T-helper 2 cell (primary cell): ENCODE results near the gene HAUS6.
"Not testable (repeated sequence)": the region's sequence is repeated elsewhere in the genome, so short reads cannot be mapped to it uniquely, and the experiment has no call there.

Experiments
- DNase-seq, 5 experiments: peaks; one replicate each; pipeline versions ENCODE4 v3.0.0 to v3.0.0-alpha.2; 2012 to 2022
- total RNA-seq, 2 donors: gene quantifications; one replicate each; lab custom pipeline; 2026; lab: John Stamatoyannopoulos, UW

HAUS6 gene, protein sequence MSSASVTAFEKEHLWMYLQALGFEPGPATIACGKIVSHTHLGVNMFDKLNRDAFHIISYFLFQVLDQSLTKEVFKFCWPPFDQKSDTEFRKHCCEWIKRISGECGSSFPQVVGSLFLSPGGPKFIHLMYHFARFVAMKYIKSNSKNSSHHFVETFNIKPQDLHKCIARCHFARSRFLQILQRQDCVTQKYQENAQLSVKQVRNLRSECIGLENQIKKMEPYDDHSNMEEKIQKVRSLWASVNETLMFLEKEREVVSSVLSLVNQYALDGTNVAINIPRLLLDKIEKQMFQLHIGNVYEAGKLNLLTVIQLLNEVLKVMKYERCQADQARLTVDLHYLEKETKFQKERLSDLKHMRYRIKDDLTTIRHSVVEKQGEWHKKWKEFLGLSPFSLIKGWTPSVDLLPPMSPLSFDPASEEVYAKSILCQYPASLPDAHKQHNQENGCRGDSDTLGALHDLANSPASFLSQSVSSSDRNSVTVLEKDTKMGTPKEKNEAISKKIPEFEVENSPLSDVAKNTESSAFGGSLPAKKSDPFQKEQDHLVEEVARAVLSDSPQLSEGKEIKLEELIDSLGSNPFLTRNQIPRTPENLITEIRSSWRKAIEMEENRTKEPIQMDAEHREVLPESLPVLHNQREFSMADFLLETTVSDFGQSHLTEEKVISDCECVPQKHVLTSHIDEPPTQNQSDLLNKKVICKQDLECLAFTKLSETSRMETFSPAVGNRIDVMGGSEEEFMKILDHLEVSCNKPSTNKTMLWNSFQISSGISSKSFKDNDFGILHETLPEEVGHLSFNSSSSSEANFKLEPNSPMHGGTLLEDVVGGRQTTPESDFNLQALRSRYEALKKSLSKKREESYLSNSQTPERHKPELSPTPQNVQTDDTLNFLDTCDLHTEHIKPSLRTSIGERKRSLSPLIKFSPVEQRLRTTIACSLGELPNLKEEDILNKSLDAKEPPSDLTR
- total RNA-seq = 28.2 to 34.9 reads per million in 2 donors

DNA sequence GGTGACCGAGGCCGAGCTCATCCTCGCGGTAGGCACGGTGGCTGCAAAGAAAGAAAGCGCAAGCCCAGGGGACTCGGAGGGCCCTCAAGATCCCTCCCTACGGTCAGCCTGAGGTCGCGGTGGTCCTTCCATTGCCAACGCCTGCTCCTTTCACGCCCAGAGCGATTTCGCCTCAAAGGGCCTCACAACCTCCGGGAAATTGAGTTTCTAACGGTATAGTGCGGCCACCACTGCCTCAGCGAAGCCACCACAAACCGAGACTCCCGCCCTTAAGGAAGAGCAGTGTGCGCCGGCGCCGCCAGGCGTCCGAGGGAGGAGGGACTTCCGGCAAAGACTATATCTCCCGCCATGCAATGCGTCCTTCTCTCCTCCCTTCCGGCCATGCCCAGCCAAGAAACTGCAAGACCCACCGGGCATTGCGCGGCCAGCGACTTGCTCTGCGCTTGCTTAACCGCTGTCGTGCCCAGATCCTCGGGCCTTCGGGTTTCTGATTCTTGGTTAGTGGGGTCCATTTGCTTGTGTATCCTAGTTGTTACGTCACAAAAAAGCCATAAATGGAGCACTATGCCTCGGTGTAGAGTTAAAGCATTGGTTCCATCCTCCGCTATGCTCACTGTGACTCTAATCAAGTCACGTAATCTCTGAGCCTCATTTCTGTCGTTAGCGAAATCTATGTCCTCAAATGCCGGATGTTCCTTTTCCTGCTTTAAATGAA lies at the start of gene HAUS6:
Gene HAUS6 (minus strand): TSS at position 274 of the 715 bp plus-strand sequence. CDS start 253 bp downstream, at position 21.
- peak; percentile 78 to 99 (median 90) for DNase-seq

DNA sequence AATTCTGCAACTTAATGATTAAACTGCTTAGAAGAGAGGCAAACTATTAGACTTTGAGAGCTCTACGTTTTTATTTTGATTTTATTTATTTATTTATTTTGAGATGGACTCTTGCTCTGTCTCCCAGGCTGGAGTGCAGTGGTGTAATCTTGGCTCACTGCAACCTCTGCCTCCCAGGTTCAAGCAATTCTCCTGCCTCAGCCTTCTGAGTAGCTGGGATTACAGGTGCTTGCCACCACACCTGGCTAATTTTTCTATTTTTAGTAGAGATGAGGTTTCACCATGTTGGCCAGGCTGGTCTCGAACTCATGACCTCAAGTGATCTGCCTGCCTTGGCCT lies 49.4 kb upstream of the HAUS6 start:
- DNase-seq = not testable (repeated sequence)

DNA sequence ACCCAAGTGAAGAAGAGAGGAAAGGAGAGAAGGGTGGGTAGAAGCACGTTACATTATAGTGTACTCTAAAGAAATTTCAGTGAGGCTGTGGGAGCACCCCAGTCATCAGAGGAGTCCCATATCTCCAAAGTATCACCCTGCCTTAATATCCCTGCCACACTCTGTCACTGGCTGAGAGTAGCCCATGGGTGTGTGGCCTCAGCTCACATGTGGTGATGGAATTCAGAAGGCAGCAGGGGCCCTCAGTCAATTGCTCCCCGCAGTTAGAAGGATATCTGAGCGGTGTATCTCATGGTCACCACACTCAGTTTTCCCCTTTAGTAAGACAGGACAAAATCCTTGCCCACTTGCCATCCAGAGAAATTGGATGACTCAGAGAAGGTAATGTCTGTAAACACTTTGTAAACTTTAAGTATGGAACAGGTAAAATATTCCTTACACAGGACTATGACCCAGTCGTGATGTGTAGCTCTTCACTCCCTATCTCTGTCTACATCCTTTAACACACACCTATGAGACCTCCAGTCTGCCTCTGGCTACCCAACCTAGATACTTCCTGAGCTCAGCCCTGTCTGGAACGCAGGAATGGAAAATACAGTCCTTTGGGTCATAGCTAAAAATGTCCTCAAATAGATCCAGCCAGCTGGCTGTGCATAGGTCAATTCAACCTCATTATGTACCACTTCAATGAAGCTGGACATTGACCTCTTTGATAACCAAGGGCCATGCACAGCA lies 48.9 kb upstream of the HAUS6 start:
- no peak for DNase-seq

DNA sequence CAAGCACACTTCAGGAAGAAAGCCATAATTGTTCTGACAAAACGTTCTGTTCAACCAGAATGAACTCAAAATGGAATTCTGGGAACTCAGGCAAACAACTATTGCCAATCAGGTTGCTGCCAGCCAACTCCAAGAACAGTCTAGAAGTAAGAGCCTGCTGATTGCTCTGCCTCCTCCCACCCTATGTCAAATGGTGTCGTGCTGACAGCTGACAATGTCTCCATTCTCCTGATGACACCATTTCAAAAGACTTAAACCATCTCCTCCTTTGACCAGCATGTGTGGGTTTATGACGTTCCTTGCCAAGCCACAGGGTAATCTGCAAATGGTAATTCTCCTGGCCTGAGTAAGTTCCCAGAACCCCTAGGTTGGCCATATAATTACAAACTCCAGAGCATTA lies 46.5 kb upstream of the HAUS6 start:
- no peak for DNase-seq

DNA sequence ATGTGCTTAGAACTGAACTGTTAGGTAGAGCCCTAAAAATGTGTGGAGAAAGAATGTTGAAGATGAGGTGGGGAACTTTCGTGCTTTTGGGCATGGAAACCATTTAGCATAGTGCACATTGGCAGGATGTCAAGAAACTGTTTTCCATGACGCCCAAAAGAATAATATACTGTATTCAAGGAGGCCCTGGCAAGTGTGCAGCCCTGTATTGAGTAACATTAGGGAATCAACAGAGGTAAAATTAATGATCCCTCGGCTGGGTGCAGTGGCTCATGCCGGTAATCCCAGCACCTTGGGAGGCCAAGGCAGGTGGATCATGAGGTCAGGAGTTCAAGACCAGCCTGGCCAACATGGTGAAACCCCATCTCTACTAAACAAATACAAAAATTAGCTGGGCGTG lies 45.5 kb upstream of the HAUS6 start:
- no peak for DNase-seq

DNA sequence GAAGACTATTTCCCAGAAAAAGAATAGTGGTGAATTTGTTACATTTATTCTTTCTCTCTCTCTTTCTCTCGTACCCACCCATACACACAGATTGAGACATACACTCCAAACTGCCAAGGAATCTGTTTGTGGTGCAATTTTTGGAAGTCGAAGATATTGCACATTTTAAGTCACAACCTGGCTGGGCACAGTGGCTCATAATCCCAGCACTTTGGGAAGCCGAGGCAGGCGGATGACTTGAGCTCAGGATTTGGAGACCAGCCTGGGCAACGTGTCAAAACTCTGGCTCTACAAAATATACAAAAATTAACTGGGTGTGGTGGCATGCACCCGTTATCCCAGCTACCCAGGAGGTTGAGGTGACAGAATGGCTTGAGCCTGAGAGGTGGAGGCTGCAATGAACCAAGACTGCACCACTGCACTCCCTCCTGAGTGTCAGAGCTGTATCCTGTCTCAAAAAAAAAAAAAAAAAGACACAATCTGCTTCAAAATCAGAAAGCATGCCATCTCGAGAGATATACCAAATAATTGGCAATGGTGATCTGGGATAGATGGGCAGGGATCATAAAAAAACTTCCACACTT lies 43.8 kb upstream of the HAUS6 start:
- DNase-seq = peak in 1 of 5 experiments; percentile 50

DNA sequence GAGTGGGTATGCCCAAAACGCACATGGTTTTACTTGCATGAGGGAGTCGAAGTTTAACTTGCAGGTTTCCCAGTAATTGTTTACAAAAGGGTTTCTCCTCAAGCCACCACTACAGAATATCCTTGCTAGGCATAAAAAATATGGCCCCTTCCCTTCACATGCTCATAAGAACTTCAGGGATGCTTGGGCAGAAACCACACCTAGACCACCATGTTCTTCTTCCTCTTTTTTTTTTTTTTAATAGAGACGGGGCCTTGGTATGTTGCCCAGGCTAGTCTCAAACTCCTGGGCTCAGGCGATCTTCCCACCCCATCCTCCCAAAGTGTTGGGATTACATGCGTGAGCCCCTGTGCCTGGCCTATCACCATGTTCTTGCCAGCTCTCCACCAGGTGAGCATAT lies 43.2 kb upstream of the HAUS6 start:
- DNase-seq = no peak

DNA sequence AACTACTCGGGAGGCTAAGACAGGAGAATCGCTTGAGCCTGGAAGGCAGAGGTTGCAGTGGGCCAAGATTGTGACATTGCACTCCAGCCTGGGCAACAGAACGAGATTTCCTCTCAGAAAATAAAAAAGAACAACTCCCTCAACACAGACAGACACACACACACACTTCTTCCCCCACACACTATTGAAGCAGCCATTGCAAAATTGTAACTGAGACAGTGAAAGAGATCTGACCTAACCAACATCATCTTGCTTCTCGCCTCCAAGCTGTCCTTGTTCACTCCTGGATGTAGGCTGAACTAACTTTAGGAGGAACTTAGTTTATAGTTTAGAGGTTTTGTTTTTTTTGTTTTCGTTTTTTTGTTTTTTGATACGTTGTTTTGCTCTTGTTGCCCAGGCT lies 37.6 kb upstream of the HAUS6 start:
- no peak for DNase-seq

DNA sequence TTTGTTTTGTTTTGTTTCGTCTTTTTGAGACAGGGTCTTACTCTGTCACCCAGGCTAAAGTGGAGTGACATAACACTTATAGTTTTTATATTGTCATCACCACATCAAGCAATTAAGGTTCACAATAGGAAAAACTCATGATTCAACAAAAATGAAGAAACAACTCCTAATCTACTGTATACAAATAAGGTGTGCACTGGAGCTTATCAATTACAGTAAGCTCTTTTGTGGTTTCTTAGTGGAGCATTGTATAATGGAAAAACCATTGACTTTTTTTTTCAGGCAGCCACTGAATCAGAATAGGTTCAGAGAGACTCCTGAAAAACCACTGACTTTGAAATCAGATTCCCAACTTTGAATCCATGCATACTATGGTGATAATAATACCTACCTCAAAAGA lies 35.4 kb upstream of the HAUS6 start:
- DNase-seq = no peak

DNA sequence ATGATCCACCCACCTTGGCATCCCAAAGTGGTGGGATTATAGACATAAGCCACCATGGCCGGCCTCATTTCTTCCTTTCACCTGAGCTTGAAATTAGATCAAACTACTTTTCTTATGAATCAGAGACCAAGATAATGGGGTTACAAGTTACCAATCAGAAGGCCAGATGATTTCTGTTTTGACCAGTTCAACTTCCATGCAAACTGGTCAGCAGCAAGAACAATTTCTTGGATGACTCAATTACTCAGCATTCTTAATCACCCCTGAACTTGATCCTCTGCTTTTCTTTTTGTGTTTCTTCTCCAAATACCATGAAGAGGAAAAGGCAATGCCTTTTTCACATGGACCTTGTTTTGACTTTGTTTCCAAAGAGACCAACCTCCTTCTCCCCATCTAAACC lies 34.6 kb upstream of the HAUS6 start:
- DNase-seq = no peak

DNA sequence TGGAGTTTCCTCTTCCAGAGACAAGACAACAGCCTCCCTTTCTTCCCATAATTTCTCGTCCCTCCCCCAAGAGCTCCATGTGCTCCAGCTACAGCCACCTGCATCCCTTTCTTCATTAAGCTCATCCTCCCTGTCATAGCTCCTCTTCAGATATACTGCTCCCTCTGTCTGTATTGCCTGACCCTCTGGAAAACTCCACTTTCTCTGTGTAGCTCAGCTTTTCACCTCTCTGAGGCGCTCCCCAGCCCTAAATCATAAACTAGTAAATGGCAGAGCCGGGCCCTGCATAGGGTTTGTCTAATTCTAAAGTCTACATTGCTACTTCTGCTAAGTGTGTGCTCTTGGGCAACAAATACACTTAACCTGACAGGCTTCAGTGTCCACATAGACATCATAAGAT lies 33.4 kb upstream of the HAUS6 start:
- no peak for DNase-seq

DNA sequence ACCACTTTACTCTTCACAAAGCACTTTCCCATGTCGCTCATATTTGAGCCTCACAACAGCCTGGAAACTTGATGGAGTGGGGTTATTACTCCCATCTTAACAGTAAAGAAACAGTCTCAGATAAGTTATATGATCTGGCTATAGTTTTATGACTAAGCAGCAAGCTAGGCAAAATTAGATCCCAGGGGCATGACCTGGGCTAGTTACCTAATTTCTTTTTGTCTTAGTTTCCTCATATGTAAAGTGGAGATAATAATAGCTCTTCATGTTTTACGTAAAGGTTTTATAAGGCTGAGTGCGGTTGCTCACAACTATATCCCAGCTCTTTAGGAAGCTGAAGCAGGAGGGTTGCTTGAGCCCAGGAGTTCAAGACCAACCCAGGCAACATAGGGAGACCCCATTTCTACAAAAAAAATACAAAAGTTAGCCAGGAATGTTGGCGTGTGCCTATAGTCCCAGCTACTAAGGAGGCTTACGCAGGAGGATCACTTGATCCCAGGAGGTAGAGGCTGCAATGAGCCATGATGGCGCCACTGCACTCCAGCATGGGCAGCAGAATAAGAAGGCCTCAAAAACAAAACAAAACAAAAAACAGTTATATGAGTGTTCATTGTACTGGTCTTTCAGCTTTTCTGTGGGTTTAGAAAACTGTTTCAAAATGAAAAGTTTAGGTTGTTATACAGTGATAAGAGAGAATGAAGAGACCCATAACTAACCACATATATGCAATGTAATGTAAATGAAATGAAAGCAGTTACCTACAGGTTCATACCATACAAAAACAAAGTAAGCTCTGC lies 31.0 kb upstream of the HAUS6 start:
- peak in 1 of 5 experiments; percentile 87 for DNase-seq

DNA sequence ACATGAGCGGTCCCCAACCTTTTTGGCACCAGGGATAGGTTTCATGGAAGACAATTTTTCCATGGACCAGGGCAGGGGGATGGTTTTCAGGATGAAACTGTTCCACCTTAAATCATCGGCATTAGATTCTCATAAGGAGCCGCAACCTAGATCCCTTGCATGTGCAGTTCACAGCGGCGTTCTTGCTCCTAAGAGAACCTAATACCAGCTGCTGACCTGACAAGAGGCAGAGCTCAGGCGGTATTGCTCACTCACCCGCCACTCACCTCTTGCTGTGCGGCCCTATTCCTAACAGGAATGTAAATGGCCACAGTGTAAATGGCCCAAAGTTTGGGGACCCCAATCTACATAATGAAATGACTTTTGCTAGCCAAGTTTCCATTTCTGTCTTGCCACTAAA lies 27.7 kb upstream of the HAUS6 start:
- DNase-seq = no peak

DNA sequence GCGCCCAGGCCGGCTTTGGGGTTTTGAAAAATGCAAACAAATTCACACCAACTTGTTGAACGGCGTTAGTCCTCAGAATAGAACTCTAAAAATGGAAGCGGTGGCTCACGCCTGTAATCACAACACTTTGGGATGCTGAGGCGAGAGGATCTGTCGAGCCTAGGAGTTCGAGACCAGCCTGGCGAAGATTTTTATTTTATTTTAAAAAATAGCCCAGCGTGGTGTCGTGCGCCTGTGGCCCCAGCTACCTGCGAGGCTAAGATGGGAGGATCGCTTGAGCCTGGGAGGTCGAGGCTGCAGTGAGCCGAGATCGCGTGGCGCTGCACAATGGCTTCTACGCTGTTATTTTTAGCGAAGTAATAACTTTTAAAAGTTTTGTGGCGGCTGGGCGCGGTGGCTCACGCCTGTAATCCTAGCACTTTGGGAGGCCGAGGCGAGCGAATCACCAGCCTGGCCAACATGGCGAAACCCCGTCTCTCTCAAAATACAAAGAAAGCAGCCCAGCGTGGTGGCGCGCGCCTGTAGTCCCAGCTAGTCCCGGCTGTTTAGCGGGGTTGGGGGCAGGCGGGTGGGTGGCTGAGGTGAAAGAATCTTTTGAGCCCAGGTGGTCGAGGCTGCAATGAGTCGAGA lies 25.3 kb upstream of the HAUS6 start:
- DNase-seq = peak in 3 of 5 experiments; percentile 15 to 56 (median 18)

DNA sequence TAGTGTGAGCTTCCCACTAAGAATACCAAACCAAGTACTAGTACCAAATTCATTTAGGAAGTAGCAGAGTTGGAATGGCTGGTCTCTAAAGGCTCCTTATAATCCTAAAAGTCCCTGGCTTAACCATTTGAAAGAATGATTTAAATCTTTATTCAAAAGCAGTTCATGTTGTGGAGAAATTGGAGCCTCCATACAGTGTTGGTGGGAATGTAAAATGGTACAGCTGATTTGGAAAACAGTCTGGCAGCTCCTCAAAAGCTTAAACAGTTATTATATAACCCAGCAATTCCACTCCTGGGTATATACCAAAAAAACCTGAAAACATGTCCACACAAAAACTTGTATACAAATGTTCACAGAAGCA lies 21.7 kb upstream of the HAUS6 start:
- no peak for DNase-seq

DNA sequence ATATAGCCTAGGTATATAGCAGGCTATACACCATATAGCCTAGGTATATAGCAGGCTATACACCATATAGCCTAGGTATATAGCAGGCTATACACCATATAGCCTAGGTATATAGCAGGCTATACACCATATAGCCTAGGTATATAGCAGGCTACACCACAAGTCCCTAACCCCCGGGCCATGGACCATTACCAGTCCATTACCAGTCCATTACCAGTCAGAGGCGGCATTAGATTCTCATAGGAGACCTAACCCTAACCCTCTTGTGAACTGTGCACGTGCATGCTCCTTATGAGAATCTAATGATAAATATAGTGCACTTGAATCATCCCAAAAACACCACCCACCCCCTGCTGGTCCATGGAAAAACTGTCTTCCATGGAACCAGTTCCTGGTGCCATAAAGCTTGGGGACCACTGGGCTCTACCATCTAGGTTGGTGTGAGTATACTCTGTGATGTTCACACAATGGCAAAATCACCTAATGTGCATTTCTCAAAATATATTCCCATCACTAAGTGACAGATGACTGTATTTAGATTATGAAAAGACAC lies 19.9 kb upstream of the HAUS6 start:
- DNase-seq = no peak

DNA sequence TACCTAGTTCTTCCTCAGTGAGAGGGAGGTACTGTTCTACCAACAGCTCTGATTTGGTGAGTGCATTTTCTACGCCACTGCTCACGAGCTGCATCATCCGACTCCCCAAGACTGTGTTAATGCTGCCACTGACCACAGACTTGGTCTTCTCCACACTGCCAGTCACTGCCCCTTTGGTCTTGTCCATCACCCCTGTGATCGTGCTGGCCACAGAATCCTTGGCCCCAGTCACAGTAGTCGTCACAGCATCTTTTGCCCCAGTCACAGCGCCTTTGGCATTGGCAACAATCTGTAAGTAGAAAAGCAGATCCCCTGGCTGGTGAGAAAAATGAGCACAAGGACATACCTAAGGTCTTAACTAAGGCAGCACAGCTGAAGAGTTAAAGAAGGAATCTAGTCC lies 18.2 kb upstream of the HAUS6 start:
- DNase-seq = no peak

DNA sequence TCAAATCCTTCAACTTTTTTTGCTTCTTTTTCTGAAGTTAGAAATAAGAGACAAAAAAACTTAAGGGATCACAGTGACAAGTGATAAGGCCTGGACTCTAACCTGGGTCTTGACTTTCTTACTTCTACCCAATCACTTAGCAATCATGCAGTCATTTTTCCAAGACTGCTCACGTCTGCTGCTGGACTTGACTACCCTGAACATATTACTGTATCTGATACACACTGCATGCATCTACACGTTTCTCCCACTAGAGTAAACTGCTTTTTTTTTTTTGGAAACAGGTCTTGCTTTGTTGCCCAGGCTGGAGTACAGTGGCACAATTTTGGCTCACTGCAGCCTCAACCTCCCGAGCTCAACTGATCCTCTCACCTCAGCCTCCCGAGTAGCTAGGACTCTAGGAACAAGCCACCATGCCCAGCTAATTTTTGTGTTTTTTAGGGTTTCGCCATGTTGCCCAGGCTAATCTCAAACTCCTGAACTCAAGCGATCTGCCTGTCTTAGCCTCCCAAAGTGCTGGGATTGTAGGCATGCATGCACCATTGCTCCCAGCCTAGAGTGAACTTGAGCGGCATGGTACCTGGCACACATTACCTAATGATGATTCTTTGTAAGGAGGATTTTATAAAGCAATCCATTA lies 17.2 kb upstream of the HAUS6 start:
- DNase-seq = no peak

DNA sequence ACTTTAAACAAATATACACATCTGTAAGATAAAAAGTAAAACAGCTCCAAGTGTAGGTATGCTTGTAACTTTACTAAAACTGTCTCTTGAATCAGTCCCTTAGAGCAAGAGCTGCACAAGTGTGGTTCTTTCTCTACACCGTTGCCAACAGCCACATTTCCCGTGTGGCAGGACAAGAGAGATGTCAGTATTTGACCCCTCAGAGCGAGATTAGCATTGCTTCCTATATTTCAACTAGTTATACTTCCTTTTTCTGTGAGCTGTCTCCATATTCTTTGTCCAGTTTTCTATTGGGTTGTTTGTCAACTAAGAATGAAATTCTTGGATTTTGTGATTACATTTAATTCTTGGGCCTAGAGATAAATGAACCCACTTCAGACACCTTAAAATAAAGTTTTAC lies 16.5 kb upstream of the HAUS6 start:
- no peak for DNase-seq
